GM18505 (cell line): ENCODE measurements around the gene MAD1L1.

Source experiments
- ATAC-seq: cut with Tn5 transposase; IDR thresholded peaks from one replicate; pipeline ENCODE4 v1.9.1; 2021; ENCODE audit not compliant: unreplicated experiment
- POLR2A ChIP-seq: IDR thresholded peaks from 4 replicates; pipeline ENCODE4 v1.6.1; 2011; ENCODE audit warnings: borderline replicate concordance; ENCODE audit not compliant: insufficient read depth, insufficient read length; ENCODE audit errors: extremely low read depth

Gene MAD1L1

DNA sequence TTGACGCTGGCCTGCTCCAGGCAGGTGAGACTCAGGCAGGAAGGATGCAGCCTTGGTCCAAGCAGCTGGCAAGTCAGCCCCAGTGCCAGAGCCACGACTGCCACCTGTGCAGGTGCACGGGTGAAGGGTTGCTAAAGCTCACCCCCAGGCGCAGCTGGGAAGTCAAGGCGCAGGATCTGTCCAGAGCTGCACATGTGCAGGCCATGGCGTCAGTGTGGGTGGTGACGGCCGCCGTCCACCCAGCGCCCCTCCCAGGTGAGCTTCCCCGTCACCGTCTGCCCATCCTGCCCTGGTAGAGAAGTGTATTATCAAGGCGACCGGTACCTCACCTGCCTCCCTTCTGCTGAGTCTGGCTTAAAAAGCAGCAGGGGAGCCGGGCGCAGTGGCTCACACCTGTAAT, 110.1 kb downstream of the MAD1L1 start:
- ATAC-seq, result no peak
- no peak for TF ChIP-seq POLR2A

DNA sequence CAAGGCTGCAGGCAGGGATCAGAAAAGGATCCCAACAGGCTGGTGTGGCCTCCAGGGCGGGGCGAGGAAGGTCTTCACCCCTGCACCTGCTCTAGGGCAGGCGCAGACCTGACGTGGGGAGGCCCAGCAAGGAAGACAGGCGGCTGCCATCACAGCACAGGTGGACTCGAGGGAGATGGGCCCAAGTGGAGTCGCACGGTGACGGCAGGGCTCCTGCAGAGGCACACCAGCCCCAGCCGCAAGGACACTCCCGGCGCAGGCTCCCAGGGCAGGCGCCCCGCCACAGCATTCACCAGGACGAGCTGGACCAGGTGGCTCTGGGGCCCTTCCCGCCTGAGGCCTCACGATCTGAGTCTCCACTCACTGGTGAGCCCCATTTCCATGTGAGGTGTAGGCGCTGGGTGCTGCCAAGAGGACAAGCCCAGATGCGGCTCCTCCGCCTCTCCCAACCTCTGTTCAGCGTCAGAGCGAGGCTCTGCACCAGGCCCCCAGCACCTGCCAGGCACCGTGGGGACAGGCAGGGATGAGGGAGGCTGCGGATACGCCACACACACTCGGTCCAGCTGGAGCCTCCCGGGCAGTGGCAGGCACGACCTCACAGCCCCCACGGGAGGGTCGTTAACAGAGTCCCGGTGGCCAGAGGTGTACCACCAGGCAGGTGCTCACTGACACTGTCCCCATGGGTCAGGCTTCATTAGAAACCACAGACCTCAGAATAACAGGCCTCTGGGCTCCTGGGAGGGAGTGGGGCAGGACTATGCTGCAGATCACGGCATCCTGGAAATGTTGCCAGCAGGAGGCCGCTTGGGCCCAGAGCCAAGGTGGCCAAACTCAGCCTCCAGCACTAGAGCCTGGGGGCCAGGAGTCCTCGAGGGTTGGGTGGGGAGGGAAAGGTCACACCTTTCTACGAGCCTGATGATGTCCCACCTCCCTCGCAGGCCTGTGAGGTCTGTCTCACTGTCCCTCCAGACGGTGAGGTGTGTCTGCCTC, 111.6 kb downstream of the MAD1L1 start:
- no peak for TF ChIP-seq POLR2A
- no peak for ATAC-seq

DNA sequence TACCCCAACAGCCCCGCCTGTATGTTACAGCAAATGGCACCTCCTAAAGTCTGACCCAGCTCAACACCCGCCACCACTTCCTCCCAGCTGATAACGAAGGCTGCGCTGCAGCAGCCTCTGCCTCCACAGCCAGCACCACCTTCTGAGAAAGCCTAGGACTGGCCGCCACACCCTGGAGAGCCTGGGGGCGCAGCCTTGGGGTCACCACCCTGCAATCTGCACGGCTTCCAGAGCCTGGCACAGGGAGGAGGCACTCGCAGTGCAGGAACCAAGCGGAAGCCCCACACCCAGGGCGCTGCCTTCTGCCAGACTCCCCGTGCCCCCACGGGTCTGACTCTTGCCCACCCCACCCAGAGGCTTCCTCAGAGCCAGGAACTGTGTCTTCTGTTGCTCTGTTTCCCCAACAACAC, 112.5 kb downstream of the MAD1L1 start:
- no peak for TF ChIP-seq POLR2A
- no peak for ATAC-seq

DNA sequence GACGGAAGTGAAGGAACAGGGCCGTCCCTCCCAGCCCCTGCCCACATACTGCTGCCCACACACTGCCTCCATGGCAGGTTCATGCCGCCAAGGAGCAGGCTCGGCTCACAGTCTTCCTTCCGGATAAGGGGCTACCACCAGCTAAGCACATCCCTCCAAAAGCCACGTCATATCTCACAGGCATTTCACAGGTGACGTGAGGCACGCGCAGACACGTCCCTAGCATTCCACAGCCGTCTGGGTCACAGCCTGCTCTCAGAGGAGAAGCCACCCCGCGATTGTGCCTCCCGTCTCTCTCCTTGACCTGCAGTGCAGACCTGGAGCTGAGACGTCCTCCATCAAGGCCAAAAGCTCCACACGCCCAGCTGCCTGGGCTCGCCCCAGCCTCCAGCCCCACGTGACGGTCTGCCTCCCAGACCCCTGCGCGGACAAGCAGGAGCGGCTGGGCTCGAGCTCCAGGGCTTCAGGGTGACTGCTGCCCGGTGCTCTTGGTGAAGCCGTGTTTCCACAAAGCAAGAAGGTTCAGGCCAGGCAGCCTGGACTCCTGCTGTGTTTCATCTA, 114.0 kb downstream of the MAD1L1 start:
- no peak for ATAC-seq

DNA sequence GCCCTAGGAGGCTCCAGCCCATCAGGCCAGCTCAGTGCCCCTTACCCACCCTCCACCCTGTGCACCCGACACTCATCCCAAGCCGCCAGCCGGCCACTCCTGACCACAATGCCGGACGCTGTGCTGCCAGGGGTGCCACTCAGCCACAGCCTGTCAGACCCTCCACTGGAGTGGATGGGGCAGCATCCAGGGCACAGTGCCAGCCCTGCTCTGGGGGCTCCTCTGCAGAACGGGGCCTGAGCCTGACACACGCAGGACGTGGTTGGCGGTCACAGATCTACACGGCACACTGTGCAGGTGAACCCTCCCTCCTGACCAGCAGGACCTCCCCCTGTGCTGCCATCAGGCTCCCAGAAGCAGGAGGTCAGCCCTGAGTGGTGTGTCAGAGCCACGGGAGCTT, 114.7 kb downstream of the MAD1L1 start:
- no peak for TF ChIP-seq POLR2A
- ATAC-seq, result no peak

More for the DNA sequence above, 114.0 kb downstream of the MAD1L1 start:
- no peak for TF ChIP-seq POLR2A

DNA sequence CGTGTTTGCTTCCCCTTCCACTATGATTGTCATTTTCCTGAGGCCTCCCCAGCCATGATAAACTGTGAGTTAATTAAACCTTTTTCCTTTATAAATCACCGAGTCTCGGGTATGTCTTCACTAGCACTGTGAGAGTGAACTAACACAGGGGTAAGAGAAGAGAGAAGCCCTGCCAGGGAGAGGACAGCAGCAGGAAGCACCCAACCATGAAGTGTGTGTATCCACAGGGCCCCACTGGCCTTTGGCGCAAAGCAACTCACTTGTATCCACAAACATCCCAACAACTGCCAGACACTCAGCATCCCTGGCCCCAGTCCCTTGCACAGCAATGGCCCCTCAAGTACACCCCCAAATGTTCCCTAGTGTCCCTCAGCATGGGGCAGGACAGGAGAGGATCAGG, 115.1 kb downstream of the MAD1L1 start:
- TF ChIP-seq POLR2A, result no peak
- no peak for ATAC-seq

DNA sequence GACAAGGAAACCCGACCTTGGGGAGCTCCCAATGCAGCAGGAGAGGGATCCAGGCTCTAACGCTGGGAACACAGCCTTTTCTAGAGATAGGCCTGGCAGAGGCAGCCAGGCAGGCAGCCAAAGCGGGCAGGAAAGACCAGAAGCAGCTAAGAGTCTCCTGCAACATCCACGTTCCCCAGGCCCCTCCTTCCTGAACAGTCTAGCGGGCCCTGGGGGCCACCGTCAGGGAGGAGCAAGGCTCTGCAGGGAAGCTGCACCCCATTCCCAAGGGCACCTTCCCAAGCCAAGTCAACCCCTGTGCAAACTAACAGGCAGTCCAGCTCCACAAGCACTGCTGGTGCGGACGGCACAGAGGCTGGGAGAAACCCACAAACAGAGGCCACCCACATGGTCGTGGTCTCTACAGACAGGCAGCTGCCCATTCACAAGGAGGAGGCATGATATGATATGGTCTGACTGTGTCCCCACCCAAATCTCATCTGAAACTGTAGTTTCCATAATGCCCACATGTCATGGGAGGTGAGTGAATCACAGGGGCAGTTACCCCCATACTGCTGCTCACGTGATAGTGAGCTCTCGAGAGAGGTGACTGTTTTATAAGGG, 115.7 kb downstream of the MAD1L1 start:
- ATAC-seq, result no peak
- no peak for TF ChIP-seq POLR2A

DNA sequence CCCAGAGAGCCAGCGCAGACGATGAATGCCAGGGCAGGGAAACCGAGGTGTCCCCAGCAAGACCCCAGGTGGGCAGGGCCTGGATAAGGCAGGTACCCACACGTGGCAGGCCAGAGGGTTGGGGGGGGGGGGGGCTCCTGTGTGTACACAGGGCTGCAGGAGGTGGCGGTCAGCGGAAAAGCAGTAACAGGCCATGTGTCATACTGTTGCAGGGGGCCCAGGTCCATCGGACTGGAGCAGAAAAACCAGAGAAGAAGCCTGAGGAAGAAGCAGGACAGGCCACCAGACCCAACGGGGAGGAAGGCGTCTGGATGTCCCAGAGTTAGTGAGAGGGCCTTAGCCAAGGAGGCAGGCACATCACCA, 116.3 kb downstream of the MAD1L1 start:
- no peak for ATAC-seq

DNA sequence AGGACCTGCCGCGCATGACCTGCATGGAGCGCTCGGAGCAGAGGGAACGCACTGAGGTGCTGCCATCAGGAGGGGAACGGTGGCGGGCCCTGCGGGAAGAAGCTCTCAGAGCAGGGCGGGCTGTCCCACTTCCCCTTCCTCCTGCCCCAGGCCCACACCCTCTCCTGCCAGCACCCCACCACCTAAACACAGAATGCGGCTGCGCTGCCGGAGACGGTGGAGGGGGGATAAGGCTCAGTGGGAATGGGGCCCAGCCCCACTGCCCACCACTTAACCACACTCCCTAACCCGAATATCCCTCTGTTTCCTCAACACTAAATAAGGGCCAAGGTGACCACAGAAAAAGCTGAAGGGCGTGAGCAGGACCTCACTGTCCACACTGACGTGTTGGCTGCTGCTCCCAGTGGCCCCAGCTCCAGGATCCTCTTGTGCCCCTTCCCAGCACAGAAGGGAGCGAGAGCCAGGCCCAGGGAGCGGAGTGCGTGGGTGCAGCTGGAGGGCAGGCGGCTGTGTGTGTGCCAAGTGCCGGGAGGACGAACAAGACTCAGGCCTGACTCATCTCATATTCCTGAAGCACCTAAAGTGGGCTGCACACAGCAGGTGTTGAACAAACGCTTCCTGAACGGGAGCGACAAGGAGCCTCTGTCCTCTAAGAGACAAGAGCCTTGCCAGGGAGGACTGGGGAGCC, 116.8 kb downstream of the MAD1L1 start:
- no peak for ATAC-seq
- TF ChIP-seq POLR2A, result no peak

More for the DNA sequence above, 116.3 kb downstream of the MAD1L1 start:
- TF ChIP-seq POLR2A, result no peak

DNA sequence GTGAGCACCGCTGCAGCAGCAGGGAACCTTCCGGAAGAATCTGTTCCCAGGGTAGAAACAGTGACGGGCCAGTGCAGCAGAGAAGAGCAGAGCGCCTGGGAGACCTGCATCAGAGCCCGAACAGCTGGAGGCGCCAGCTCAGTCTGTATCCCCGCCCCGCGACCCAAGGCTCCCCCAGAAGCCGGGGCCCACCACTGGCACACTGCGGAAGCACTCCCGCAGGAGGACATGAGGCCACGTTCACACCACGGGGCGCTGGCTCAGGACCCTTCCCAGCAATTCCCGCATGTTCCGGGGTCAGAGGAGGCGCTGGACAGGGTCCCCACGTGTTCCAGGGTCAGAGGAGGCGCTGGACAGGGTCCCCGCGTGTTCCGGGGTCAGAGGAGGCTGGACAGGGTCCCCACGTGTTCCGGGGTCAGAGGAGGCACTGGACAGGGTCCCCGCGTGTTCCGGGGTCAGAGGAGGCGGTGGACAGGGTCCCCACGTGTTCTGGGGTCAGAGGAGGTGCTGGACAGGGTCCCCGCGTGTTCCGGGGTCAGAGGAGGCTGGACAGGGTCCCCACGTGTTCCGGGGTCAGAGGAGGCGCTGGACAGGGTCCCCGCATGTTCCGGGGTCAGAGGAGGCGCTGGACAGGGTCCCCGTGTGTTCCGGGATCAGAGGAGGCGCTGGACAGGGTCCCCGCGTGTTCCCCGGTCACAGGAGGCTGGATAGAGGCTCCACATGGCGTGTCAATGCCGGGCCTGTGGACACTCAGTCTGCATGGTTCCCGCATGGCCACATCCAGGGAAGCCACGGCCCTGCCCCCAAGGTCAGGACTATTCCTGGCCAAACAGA, 117.6 kb downstream of the MAD1L1 start:
- no peak for TF ChIP-seq POLR2A
- no peak for ATAC-seq

DNA sequence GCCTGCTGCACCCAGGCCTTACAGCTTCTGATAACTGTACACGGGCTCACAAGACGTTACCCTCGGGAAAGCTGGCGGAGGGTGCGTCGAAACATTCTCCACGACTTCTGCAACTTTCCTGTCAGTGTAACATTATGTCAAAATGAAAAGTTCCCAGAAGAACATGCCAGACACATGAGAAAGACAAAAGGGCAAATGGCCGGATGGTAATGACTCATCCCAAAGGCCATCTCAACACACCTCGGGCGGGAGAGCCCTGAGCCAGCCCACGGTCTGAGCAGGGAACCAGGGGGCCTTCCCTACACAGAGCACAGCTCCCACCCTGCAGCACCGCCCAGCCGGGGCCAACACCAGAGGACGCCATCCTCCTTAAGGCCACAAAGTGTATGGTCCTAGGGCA, 118.7 kb downstream of the MAD1L1 start:
- no peak for TF ChIP-seq POLR2A
- no peak for ATAC-seq

DNA sequence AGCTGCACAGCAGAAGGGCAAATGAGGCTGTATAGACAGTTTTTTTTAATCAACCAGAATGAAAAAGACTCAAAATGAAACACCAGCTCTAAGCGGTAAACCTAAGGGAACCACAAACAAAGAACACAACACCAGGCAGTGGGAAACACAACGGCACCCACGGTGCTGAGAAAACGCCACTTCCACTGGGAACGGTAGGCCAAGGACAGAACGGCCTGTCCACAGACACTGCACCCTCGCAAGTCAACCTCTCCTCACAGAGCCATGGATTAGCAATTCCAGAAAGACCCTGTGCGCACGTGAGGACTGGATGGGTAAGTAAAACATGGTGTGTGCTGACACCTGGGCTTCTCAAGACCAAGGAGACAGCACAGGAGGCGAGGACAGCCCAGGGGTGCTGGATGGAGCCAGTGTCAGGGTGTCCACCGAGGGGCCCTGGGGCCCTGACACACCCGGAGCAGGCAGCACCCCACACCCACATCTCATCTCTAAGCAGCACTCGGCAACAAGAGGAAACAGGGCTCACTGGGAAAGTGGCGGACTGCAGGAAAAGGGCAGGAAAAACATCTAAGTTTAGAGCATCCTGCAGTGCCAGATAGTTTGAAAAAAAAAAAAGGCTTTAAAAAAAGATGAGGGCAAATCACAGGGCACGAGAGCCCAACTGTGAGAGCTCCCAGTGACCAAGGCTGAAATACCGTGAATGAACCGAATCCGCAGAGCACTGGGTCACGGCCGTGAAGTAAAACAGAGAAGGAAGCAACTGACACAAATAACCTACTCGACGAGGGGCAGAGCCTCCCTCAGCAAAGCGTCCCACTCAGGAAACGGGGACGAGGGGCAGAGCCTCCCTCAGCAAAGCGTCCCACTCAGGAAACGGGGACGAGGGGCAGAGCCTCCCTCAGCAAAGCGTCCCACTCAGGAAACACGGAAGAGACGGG, 120.2 kb downstream of the MAD1L1 start:
- no peak for ATAC-seq
- no peak for TF ChIP-seq POLR2A

DNA sequence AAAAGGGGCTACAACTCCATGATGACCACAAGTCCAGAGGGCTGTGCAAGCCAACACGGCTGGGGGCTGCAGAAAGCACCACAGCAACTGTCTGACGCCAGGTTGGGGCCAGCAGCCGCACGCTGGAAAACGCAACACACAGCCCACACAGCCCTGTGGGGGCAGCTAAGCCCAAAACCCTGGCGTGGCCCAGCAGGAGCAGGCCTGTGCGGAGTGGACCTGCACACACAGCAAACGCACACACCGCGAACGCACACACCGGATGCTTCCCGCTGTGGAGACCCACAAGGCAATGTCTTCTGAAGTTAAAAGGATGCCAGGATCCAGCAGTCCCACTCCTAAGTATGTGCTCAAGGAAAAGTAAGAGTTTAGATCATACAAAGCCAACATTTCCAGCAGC, 121.2 kb downstream of the MAD1L1 start:
- ATAC-seq, result no peak

More for the DNA sequence above, 121.2 kb downstream of the MAD1L1 start:
- no peak for TF ChIP-seq POLR2A
